Parathyroid adenoma (tissue), 2 donors: ENCODE measurements around the gene AMH.

Source experiments
- H2AFZ ChIP-seq: fragments of 300-600 bp; sonication (generic); one replicate; pipeline ENCODE4 v1.7.0; 2017; ENCODE audit warnings: antibody characterized with exemption, mild to moderate bottlenecking
- H3K27ac ChIP-seq: fragments of 300-600 bp; sonication (generic); one replicate; pipeline ENCODE4 v1.7.0; 2017
- H3K27me3 ChIP-seq: fragments of 300-600 bp; sonication (generic); one replicate; pipeline ENCODE4 v1.7.0; 2017; ENCODE audit warnings: low read length; ENCODE audit not compliant: control insufficient read depth, insufficient read depth
- H3K36me3 ChIP-seq: fragments of 300-600 bp; sonication (generic); one replicate; pipeline ENCODE4 v1.7.0; 2017; ENCODE audit warnings: low read length; ENCODE audit not compliant: control insufficient read depth, insufficient read depth
- H3K4me1 ChIP-seq: fragments of 300-600 bp; sonication (generic); one replicate; pipeline ENCODE4 v1.7.0; 2017; ENCODE audit warnings: control low read depth
- H3K4me2 ChIP-seq: fragments of 300-600 bp; sonication (generic); one replicate; pipeline ENCODE4 v1.7.0; 2017; ENCODE audit warnings: low read length
- H3K4me3 ChIP-seq: fragments of 300-600 bp; sonication (generic); one replicate; pipeline ENCODE4 v1.7.0; 2017; ENCODE audit warnings: low read depth, low read length
- H3K79me2 ChIP-seq: fragments of 300-600 bp; sonication (generic); one replicate; pipeline ENCODE4 v1.7.0; 2017; ENCODE audit warnings: control low read depth
- H3K9ac ChIP-seq: fragments of 300-600 bp; sonication (generic); one replicate; pipeline ENCODE4 v1.7.0; 2017; ENCODE audit warnings: mild to moderate bottlenecking
- H3K9me3 ChIP-seq: fragments of 300-600 bp; sonication (generic); one replicate; pipeline ENCODE4 v1.7.0; 2017; ENCODE audit warnings: low read length; ENCODE audit not compliant: control insufficient read depth
- TF ChIP-seq, protein P1 (sequence below): fragments of 300-600 bp; sonication (generic); IDR thresholded peaks from one replicate; pipeline ENCODE4 v1.7.0; 2017; ENCODE audit warnings: antibody characterized with exemption, mild to moderate bottlenecking
- donor health status: primary hyperparathyroidism.

Gene AMH

DNA sequence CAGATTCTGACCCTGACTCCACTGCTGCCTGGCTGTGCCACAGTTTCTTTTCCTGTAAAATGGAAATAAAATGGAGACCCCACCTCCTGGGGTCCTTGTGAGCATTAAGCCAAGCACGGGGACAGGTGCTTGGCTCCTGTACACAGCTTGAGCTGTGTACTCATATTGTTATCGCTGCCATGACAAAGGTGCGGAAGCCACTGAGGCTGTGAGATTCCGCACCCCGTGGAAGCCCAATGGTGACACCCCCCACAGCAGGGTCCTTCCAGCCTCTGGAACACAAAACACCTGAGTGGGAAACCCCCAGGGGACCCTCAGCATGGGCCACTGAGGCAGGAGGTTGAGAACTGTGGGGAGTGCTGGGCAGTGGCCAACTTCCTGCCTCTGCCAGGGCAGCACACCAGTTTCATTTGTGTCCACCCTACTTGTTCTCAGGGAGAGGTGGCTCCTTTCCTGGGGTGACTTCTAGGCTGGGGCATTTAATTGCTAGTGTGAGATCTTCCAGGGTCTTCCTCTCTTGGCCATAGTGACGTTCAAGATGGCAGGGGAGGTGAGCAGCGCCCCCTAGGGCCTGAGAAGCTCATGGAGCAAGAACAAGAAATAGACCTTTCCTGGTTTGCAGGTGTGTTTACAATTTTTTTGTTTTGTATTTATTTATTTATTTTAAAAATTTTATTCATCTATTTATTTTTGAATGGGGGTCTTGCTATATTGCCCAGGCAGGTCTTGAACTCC lies 12.5 kb downstream of the AMH start:
- no peak overlapping the region for H3K4me2 ChIP-seq
- no peaks in the 10 kb centered on the region for H3K36me3 ChIP-seq
- no peak overlapping the region for H3K4me3 ChIP-seq
- H3K79me2 ChIP-seq: no peaks in the 10 kb centered on the region
- H3K9ac ChIP-seq: no peak overlapping the region
- H2AFZ ChIP-seq: no peak overlapping the region
- no peak overlapping the region for H3K27ac ChIP-seq
- H3K4me1 ChIP-seq: no peaks in the 10 kb centered on the region
- H3K27me3 ChIP-seq: no peaks in the 10 kb centered on the region
- H3K9me3 ChIP-seq: no peaks in the 10 kb centered on the region
- TF ChIP-seq, protein P1, sequence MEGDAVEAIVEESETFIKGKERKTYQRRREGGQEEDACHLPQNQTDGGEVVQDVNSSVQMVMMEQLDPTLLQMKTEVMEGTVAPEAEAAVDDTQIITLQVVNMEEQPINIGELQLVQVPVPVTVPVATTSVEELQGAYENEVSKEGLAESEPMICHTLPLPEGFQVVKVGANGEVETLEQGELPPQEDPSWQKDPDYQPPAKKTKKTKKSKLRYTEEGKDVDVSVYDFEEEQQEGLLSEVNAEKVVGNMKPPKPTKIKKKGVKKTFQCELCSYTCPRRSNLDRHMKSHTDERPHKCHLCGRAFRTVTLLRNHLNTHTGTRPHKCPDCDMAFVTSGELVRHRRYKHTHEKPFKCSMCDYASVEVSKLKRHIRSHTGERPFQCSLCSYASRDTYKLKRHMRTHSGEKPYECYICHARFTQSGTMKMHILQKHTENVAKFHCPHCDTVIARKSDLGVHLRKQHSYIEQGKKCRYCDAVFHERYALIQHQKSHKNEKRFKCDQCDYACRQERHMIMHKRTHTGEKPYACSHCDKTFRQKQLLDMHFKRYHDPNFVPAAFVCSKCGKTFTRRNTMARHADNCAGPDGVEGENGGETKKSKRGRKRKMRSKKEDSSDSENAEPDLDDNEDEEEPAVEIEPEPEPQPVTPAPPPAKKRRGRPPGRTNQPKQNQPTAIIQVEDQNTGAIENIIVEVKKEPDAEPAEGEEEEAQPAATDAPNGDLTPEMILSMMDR: no peak

- H3K27ac ChIP-seq: no peak overlapping the region
- no peaks in the 10 kb centered on the region for H3K9me3 ChIP-seq
- no peak overlapping the region for H3K9ac ChIP-seq
- H3K4me3 ChIP-seq: no peak overlapping the region
- H3K4me1 ChIP-seq: peaks cover 2% of the 10 kb centered on the region
- H3K4me2 ChIP-seq: no peak overlapping the region
- H3K36me3 ChIP-seq: no peaks in the 10 kb centered on the region
- H3K79me2 ChIP-seq: peaks cover 19% of the 10 kb centered on the region
- TF ChIP-seq, protein P1: no peak
- H2AFZ ChIP-seq: peak overlapping the region; percentile 41
- H3K27me3 ChIP-seq: no peaks in the 10 kb centered on the region
Measured at GRCh38 chr19:2266183-2266993, 17.3 kb downstream of the AMH start.

GRCh38 chr19:2268480-2268830 lies 19.3 kb downstream of the AMH start:
- Histone ChIP-seq H3K4me3 (peak overlapping the region; percentile 81), H3K36me3 (no peaks in the 10 kb centered on the region), H3K4me2 (peak overlapping the region; percentile 88), H3K9me3 (no peaks in the 10 kb centered on the region), H3K27ac (no peak overlapping the region), H2AFZ (peak overlapping the region; percentile 69), H3K4me1 (peaks cover 12% of the 10 kb centered on the region), H3K79me2 (peaks cover 24% of the 10 kb centered on the region), H3K27me3 (no peaks in the 10 kb centered on the region), H3K9ac (no peak overlapping the region)
- TF ChIP-seq, protein P1: no peak

DNA sequence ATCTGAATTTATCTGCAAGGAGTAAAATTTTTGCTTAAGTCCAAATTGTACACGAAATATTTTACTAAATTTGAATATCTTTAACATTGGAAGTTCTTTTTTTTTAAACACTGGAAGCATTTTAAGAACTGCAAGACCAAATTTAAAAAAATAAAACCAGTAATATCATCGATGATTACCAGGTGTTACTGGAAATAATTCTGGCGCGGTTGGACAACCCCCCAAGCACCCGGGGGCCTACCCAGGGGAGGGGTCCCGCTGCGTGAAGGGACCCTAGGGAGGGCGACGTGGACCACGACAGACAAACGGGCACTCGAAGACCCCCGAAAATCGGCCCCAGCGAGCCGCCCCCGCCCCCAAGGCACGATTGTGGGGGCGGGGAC lies 19.7 kb downstream of the AMH start:
- Histone ChIP-seq H3K4me2 (peak overlapping the region; percentile 88), H2AFZ (peak overlapping the region; percentile 69), H3K36me3 (no peaks in the 10 kb centered on the region), H3K4me3 (peak overlapping the region; percentile 81), H3K9me3 (no peaks in the 10 kb centered on the region), H3K9ac (no peak overlapping the region), H3K4me1 (peaks cover 13% of the 10 kb centered on the region), H3K27ac (peak overlapping the region; percentile 98), H3K79me2 (peaks cover 24% of the 10 kb centered on the region), H3K27me3 (no peaks in the 10 kb centered on the region)
- TF ChIP-seq, protein P1: no peak
